ENCODE measurements around the gene CSTA.

DNA sequence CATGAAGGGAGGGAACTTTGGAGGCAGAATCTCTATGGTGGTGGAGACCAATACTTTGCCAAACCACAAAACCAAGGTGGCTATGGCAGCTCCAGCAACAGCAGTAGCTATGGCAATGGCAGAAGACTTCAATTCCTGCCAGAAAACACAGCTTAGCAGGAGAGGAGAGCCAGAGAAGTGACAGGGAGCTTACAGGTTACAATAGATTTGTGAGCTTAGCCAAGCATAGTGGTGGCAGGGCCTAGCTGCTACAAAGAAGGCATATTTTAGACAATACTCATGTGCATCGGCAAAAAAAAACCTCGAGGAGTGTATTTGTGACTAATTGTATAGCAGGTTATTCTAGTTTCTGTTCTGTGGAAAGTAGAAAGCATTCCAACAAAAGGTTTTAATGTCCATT, 6.4 kb upstream of the CSTA start:
- TF ChIP-seq BHLHE40 (IDR thresholded peaks at IDR 0.05; ENCODE audit: low read length) (no peak), ZNF274 (CRISPR knock-in tag; IDR thresholded peaks at IDR 0.05) (no peak)

Data from HepG2 (cell line).